Frontal cortex (tissue), 4 donors: ENCODE measurements around the gene PLAAT3. TPM values are rescaled to one million over a fixed set of nuclear protein-coding genes. Genes with fewer than 3 reads are reported as not detected.
A peak's percentile ranks its signal among the peaks of the same experiment; 100 is the strongest.
"Not testable (repeated sequence)": the region's sequence is repeated elsewhere in the genome, so short reads cannot be mapped to it uniquely, and the experiment has no call there.

Experiments used
- DNase-seq, 2 donors: peaks; one replicate each; pipeline ENCODE4 v3.0.0; 2012; ENCODE audit warnings: low spot score in 2 of 2
- FAIRE-seq: peaks from 2 replicates; lab custom pipeline; 2012; peaks lifted over from hg19 to GRCh38; lab: Jason Lieb, UNC
- total RNA-seq: library from RNA; depleted of rRNA; stranded (reverse); fragments of >200 nt; gene quantifications from one replicate; pipeline ENCODE4 v1.2.3, GENCODE V29; 2014
- donor health status: control.
- donor health status: control.
- donor health status: control.

Gene PLAAT3
- total RNA-seq = 2.4 TPM

GRCh38 chr11:63614136-63614671 is at the start of gene PLAAT3:
Gene PLAAT3 (minus strand): TSS chr11:63614433. CDS start chr11:63614014, 419 bp downstream.
- DNase-seq (peak; percentile 67 to 69), FAIRE-seq (no peak)

DNA sequence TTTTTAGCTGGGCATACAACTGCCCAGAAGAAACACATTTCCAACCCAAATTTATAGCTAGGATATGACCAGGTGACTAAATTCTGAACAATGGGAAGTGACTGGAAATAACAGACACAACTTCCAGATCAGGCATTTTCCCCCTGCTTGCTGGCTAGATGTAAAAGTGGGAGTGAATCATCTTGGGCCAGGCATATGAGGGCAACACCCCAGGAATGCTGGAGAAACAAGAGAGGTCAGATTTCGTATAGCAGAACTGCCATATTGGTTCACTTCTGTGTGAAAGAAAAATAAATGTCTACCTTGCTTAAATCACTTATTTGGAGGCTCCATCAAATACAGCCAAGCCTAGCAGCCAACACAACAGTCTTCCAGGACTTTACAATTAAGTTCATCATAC is 49.6 kb upstream of the PLAAT3 start:
- DNase-seq (no peak), FAIRE-seq (no peak)

- no peak for FAIRE-seq
- no peak for DNase-seq
Observed at GRCh38 chr11:63660972-63661371, 46.7 kb upstream of the PLAAT3 start.

- FAIRE-seq = no peak
- no peak for DNase-seq
Observed at GRCh38 chr11:63652671-63653070, 38.4 kb upstream of the PLAAT3 start.

DNA sequence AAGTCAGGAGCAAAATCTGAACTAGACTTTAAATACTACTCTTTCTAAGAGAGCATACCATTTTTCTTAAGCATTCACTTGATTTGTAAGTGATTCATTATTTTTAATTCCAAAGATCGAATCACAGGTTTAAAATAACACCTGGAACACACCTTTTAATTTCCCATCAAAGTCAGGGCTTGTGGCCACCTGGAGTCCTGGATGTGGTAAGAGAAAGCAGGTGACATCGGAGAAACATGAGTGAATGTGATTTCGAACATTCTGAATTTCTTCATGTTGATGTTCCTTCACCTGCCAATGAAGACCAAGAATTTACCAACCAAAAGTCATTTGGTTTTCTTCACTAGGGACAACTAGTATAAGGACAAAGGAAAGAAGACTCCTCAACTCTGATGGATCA is 29.0 kb upstream of the PLAAT3 start:
- no peak for FAIRE-seq

GRCh38 chr11:63641727-63642126 is 27.5 kb upstream of the PLAAT3 start:
- no peak for DNase-seq
- FAIRE-seq = no peak

More for the DNA sequence above, 29.0 kb upstream of the PLAAT3 start:
- no peak for DNase-seq

DNA sequence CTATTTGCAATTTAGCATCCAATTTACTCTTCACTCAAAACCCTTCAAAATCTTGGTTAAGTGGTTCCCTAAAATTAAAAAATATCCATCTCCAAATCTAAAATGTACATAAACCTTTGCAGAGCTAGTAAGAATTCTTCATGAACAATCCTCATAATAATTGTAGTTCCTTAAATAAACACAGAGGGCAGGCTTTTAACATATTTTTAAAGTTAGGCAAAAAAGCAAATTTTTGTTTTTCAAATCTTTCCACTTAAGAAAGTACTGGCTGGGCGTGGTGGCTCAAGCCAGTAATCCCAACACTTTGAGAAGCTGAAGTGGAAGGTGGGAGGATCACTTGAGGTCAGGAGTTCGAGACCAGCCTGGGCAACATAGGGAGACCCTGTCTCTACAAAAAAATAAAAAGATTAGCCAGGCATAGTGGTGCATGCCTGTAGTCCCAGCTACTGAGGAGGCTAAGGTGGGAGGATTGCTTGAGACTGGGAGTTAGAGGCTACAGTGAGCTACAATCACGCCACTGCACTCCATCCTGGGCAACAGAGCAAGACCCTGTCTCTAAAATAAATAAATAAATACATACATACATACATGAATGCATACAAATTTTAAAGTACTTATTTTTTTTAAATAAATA is 25.1 kb upstream of the PLAAT3 start:
- FAIRE-seq (peak; percentile 44), DNase-seq (no peak)

DNA sequence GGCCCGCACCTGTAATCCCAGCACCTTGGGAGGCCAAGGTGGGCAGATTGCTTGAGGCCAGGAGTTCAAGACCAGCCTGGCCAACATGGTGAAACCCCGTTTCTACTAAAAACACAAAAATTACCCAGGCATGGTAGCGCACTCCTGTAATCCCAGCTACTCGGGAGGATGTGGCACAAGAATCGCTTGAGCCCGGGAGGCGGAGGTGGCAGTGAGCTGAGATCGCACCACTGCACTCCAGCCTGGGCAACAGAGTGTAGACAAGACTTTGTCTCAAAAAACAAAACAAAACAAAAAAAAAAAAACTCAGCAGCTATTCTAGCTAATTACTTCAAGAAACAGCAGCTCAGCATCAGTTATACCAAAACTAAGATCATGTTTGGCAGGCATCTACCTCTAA is 24.2 kb upstream of the PLAAT3 start:
- not testable (repeated sequence) for DNase-seq, FAIRE-seq

GRCh38 chr11:63635762-63636465 is 21.7 kb upstream of the PLAAT3 start:
- DNase-seq (peak; percentile 53 to 75), FAIRE-seq (peak; percentile 75)

DNA sequence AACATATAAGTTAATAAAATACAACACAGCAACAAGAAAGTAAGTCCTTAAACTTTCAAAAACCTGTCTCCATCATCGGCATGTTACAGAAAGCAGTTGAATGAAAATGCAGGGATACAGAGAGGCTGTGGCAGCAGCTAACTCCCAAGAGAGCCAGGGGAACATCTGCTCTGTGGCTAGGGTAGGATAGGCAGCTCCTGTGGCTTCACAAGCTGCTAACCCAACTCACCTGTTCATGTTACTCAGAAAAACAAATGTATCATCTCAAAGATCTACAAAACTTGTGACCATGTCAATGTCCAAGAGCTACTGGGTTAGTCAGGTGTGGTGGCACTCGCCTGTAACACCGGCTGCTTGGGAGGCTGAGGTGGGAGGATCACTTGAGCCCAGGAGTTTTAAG is 15.2 kb upstream of the PLAAT3 start:
- DNase-seq (no peak), FAIRE-seq (no peak)

- DNase-seq = no peak
- FAIRE-seq = no peak
Observed at GRCh38 chr11:63623513-63624140, 9.4 kb upstream of the PLAAT3 start.

DNA sequence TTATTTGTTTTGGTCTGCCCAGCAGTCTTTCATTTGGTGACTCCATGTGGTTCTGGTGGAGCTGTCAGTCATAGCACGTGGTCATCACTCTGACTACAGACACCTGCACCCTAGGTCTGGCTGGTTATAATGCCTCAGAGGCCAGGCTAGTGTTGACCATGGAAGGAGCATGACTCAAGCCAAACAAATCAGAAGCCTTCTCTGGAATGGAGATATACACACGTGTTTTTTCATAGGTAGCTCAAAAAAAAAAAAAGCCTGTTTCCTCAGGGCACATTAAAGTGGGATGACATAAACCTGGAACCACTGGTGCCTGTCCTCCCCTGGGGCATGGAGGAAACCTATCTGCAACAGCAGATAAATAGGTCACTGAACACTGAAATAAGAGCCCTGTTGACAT is 8.1 kb upstream of the PLAAT3 start:
- FAIRE-seq (no peak), DNase-seq (no peak)

DNA sequence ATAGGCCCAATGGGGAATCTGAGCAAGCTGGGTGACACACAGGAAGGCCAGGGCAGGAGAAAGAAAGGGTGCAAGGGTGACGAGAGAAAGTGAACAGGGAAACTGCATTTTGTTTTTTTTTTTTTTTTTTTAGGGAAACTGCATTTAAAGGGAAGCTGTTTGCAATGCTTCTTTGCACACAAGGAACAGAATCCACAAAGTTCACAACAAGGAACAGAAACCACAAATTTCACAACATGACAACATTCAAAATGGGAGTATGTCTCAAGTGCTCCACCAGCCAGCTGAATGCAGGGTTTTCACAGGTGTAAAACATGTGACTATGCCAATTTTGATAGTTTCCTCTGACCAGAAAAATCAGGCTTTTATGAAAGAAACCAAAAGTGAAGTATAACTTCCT is 6.8 kb upstream of the PLAAT3 start:
- DNase-seq (no peak), FAIRE-seq (no peak)

GRCh38 chr11:63619967-63620366 is 5.7 kb upstream of the PLAAT3 start:
- no peak for FAIRE-seq
- DNase-seq = no peak

GRCh38 chr11:63617686-63618085 is 3.5 kb upstream of the PLAAT3 start:
- not testable (repeated sequence) for DNase-seq, FAIRE-seq

DNA sequence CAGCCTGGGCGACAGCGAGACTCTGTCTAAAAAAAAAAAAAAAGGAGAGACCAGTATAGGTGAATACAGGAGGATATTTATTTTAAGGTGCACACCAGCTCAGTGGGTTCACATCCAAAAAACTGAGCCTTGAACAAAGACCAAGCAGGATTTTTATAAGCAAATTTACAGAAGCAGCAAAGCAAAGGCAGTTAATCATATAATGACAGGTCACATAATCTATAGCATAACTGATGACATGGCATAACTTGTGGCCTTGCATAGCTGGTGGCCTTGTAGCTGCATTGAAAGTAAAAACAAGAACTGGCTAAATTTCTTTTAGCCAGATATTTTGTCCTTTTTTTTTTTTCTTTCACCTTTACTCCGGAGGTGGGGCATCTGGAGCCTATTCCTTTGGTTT is 2.7 kb upstream of the PLAAT3 start:
- no peak for DNase-seq
- FAIRE-seq = no peak

- FAIRE-seq (no peak), DNase-seq (peak in 1 of 2 donors; percentile 63)
Observed at GRCh38 chr11:63613517-63614135, 607 bp downstream of the PLAAT3 start.

- DNase-seq = no peak
- FAIRE-seq = no peak
Observed at GRCh38 chr11:63612181-63612580, 2.1 kb downstream of the PLAAT3 start.

DNA sequence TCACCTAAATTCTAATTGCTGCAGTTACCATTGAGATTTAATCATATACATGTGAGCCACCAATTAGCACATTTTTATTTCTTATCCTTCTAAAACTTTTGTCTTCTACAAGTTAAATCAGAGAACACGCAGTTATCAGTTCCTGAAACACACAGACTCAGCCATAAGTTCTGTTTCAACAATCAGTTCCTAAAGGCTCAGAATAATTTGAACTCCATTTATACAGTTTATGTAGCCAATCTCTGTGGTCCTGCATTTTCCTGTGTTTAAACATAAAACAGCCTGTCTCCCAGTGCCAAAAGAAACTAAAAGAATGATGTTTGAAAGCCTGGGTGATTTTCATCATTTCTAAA is 2.9 kb downstream of the PLAAT3 start:
- DNase-seq (no peak), FAIRE-seq (no peak)

GRCh38 chr11:63610604-63611394 is 3.4 kb downstream of the PLAAT3 start:
- DNase-seq = no peak
- FAIRE-seq = no peak
